Measurements from ENCODE around the gene MYOD1. TPM values are rescaled to one million over a fixed set of nuclear protein-coding genes. Genes with fewer than 3 reads are reported as not detected.

The MYOD1 gene
- total RNA-seq, 1 experiment from 2014 or later = not detected

GRCh38 chr11:17691550-17691949 is 27.8 kb upstream of the MYOD1 start:
- Mint-ChIP-seq H3K4me3 (ENCODE audit: unreplicated experiment) (no peak overlapping the region), H3K27ac (ENCODE audit: low read depth, unreplicated experiment) (no peak overlapping the region), H3K4me1 (ENCODE audit: insufficient read depth, unreplicated experiment) (no peaks in the 10 kb centered on the region), H3K27me3 (ENCODE audit: insufficient read depth, unreplicated experiment) (peaks cover 56% of the 10 kb centered on the region), H3K36me3 (ENCODE audit: insufficient read depth, unreplicated experiment) (no peaks in the 10 kb centered on the region), H3K9me3 (ENCODE audit: unreplicated experiment) (no peaks in the 10 kb centered on the region)
- TF ChIP-seq CTCF (IDR thresholded peaks at IDR 0.05; ENCODE audit: unreplicated experiment) = no peak
- no TSS peak for BruUV-seq (replicated peaks)
- CTCF ChIA-PET = no interaction called here
- intact Hi-C loops (cut with micrococcal nuclease) = no loop called here
- DNase-seq (ENCODE audit: unreplicated experiment) = no peak
- POLR2A ChIA-PET = no interaction called here

- H3K9me3 Mint-ChIP-seq (ENCODE audit: unreplicated experiment) = no peaks in the 10 kb centered on the region
- H3K4me3 Mint-ChIP-seq (ENCODE audit: unreplicated experiment) = no peak overlapping the region
- no peaks in the 10 kb centered on the region for H3K4me1 Mint-ChIP-seq (ENCODE audit: insufficient read depth, unreplicated experiment)
- H3K36me3 Mint-ChIP-seq (ENCODE audit: insufficient read depth, unreplicated experiment) = no peaks in the 10 kb centered on the region
- no peak overlapping the region for H3K27ac Mint-ChIP-seq (ENCODE audit: low read depth, unreplicated experiment)
- ChIA-PET CTCF (no interaction called here), POLR2A (no interaction called here)
- DNase-seq (ENCODE audit: unreplicated experiment) = no peak
- peaks cover 60% of the 10 kb centered on the region for H3K27me3 Mint-ChIP-seq (ENCODE audit: insufficient read depth, unreplicated experiment)
- BruUV-seq (replicated peaks) = no TSS peak
- TF ChIP-seq CTCF (IDR thresholded peaks at IDR 0.05; ENCODE audit: unreplicated experiment) = no peak
- intact Hi-C loops (cut with micrococcal nuclease) = no loop called here
Observed at GRCh38 chr11:17691976-17692375, 27.4 kb upstream of the MYOD1 start.

DNA sequence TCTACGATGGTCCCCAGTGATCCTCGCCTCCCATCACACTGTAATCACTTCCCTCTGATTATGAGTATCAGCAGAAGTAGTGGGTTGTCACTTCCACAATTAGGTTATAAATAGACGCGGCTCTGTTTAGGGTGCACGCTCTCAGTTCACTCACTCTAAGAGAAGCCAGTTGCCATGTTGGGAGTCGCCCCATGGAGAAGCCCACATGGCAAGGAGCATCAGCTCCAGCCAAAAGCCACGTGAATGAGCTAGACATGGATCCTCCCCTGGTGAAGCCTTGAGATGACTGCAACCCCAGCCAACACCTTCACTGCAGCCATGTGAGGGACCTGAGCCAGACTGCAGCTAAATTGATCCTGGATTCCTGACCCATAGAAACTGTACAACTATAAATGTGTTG is 26.4 kb upstream of the MYOD1 start:
- ChIA-PET CTCF (interaction anchor here (1.3 kb wide), 1 partner anchor 10 kb away, joined by 3 read pairs; no protein-coding TSS in a partner anchor), POLR2A (no interaction called here)
- no peak for DNase-seq (ENCODE audit: unreplicated experiment)
- Mint-ChIP-seq H3K27ac (ENCODE audit: low read depth, unreplicated experiment) (no peak overlapping the region), H3K9me3 (ENCODE audit: unreplicated experiment) (no peaks in the 10 kb centered on the region), H3K4me1 (ENCODE audit: insufficient read depth, unreplicated experiment) (no peaks in the 10 kb centered on the region), H3K36me3 (ENCODE audit: insufficient read depth, unreplicated experiment) (no peaks in the 10 kb centered on the region), H3K4me3 (ENCODE audit: unreplicated experiment) (no peak overlapping the region), H3K27me3 (ENCODE audit: insufficient read depth, unreplicated experiment) (peaks cover 61% of the 10 kb centered on the region)
- no TSS peak for BruUV-seq (replicated peaks)
- intact Hi-C loops (cut with micrococcal nuclease) = no loop called here
- TF ChIP-seq CTCF (IDR thresholded peaks at IDR 0.05; ENCODE audit: unreplicated experiment) = no peak

DNA sequence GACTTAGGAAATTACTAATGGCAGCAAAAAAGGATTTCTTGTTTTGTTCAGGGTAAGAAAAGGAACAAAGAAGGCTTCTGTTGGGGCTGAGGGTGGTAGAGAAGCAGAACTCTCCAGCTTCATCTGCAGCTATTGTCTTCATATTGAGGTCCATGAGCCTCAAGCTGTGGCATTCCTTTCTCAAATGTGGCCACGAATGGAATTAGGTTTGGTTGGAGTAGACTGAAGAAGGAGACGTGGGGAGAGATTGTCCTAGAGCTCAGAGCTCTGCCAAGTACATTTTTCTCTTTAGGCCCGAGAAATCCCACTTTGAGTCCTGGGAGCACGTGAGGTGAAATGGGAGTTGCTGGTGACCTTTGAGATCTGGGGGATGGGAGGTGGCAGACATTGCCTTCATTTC is 25.8 kb upstream of the MYOD1 start:
- no TSS peak for BruUV-seq (replicated peaks)
- Mint-ChIP-seq H3K27ac (ENCODE audit: low read depth, unreplicated experiment) (no peak overlapping the region), H3K4me1 (ENCODE audit: insufficient read depth, unreplicated experiment) (no peaks in the 10 kb centered on the region), H3K4me3 (ENCODE audit: unreplicated experiment) (no peak overlapping the region), H3K27me3 (ENCODE audit: insufficient read depth, unreplicated experiment) (peaks cover 61% of the 10 kb centered on the region), H3K36me3 (ENCODE audit: insufficient read depth, unreplicated experiment) (no peaks in the 10 kb centered on the region), H3K9me3 (ENCODE audit: unreplicated experiment) (no peaks in the 10 kb centered on the region)
- no peak for DNase-seq (ENCODE audit: unreplicated experiment)
- CTCF ChIA-PET = interaction anchor here (1.3 kb wide), 1 partner anchor 9 kb away, joined by 3 read pairs; no protein-coding TSS in a partner anchor
- intact Hi-C loops (cut with micrococcal nuclease) = no loop called here
- POLR2A ChIA-PET = no interaction called here
- TF ChIP-seq CTCF (IDR thresholded peaks at IDR 0.05; ENCODE audit: unreplicated experiment) = no peak
